ENCODE results near the gene SERPING1.

GRCh38 chr11:57615308-57615707 is 17.8 kb downstream of the SERPING1 start:
- TF ChIP-seq CTCF (IDR thresholded peaks at IDR 0.05) (no peak), RFX5 (IDR thresholded peaks at IDR 0.05; ENCODE audit: low read length) (no peak), ELF1 (IDR thresholded peaks at IDR 0.05) (no peak), TAF1 (IDR thresholded peaks at IDR 0.05; ENCODE audit: borderline replicate concordance, low read depth, low read length) (no peak), SMC3 (IDR thresholded peaks at IDR 0.05; ENCODE audit: low read depth, low read length) (no peak), IRF3 (IDR thresholded peaks at IDR 0.05; ENCODE audit: low read depth, low read length) (no peak), JUND (IDR thresholded peaks at IDR 0.05) (no peak), MAX (IDR thresholded peaks at IDR 0.05; ENCODE audit: low read depth) (no peak), GABPA (IDR thresholded peaks at IDR 0.05; ENCODE audit: low read depth) (no peak), REST (IDR thresholded peaks at IDR 0.05; ENCODE audit: low read depth, low read length) (no peak), EP300 (IDR thresholded peaks at IDR 0.05; ENCODE audit: borderline replicate concordance in 1 of 2, low read depth in 1 of 2, low read length in 1 of 2) (no peak)
